Measurements from ENCODE around the gene IFT81. TPM values are rescaled to one million over a fixed set of nuclear protein-coding genes. Genes with fewer than 3 reads are reported as not detected.

IFT81 gene
- polyA plus RNA-seq, 3 donors, result 0.39 to 0.97 (median 0.47) TPM

DNA sequence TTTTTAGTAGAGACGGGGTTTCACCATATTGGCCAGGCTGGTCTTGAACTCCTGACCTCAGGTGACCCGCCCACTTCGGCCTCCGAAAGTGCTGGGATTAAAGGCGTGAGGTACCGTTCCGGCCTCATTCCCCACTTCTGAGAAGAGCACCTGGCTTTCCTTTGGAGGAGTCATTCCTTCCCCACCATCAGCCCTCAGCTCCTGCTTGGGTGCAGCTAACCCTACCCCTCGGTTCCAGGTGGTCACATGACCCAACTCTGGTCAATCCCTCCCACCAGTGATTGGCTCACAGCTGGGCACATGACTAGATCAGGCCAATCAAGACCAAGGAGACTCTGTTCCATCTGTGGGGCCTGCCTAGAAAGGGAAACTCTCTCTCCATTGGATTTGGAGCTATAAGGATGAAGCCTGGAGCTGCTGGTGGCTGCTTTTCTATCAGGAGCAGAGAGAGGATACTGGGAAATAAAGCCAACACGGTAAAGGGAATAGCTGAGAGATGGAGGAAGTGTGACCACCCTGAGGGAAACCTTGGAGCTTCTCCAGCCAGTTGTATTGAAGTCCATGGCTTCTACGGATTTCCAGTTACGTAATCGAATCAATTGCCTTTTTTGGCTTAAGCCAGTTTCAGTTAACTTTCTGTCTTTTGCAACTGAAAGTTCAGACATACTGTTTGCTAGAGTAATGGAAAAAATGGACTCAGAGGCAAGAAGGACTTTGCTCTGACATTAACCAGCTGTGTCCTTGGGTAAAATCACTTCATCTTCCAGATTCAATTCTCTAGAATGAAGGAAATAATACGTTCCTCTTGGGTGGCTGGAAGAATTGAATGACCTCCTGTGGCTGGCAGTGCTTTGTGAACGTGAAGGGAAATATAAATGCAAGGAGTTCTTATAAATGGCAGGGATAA is 19.7 kb upstream of the IFT81 start:
- intact Hi-C loops (cut with micrococcal nuclease), result loop anchor here (5.0 to 10.0 kb wide), 4 partner anchors 140 to 328 kb away; no protein-coding TSS in a partner anchor
- peak overlapping the region in 1 of 2 donors; percentile 17 for H3K27ac ChIP-seq (ENCODE audit: low read depth in 1 of 2, low read length in 2 of 2)
- H3K4me1 ChIP-seq (ENCODE audit: control insufficient read depth in 1 of 2, insufficient read depth in 2 of 2, low read length in 2 of 2), result peaks cover 42 to 47% of the 10 kb centered on the region in 2 donors
- no peak for DNase-seq
- no peak overlapping the region for H3K9ac ChIP-seq (ENCODE audit: insufficient read depth, low read length, poor library complexity, severe bottlenecking)
- peak overlapping the region in 1 of 3 experiments; percentile 21 for H3K4me3 ChIP-seq (replicated peaks in 1 of 3; ENCODE audit: low read depth in 2 of 3, low read length in 3 of 3)
- H3K36me3 ChIP-seq (replicated peaks in 1 of 2; ENCODE audit: control insufficient read depth in 1 of 2, insufficient read depth in 2 of 2, low read length in 2 of 2), result no peaks in the 10 kb centered on the region
- H3K9me3 Mint-ChIP-seq, result peaks cover 0 to 3% (median 0%) of the 10 kb centered on the region in 7 donors
- H3K27ac Mint-ChIP-seq, result peak overlapping the region in 4 of 7 donors; percentile 0 to 66 (median 42)
- no peaks in the 10 kb centered on the region for H4K20me1 ChIP-seq (ENCODE audit: insufficient read depth, low read length)
- H3K27me3 ChIP-seq (ENCODE audit: control insufficient read depth in 2 of 2, insufficient read depth in 2 of 2, low read length in 2 of 2), result no peaks in the 10 kb centered on the region
- 71% methylated on average over 11 of the region's 14 CpGs for WGBS (ENCODE audit: insufficient coverage)
- H3K4me2 ChIP-seq (replicated peaks; ENCODE audit: extremely low read depth, low read length, poor library complexity, severe bottlenecking), result peak overlapping the region; percentile 40
- H3K4me1 Mint-ChIP-seq, result peaks cover 44% of the 10 kb centered on the region
- peak overlapping the region; percentile 62 for H2AFZ ChIP-seq (ENCODE audit: insufficient read depth, low read depth, low read length, poor library complexity, severe bottlenecking)
- no peaks in the 10 kb centered on the region for H3K9me3 ChIP-seq (replicated peaks in 1 of 2; ENCODE audit: control insufficient read depth in 1 of 2, insufficient read depth in 1 of 2, low read length in 2 of 2)
- TF ChIP-seq, protein P1, sequence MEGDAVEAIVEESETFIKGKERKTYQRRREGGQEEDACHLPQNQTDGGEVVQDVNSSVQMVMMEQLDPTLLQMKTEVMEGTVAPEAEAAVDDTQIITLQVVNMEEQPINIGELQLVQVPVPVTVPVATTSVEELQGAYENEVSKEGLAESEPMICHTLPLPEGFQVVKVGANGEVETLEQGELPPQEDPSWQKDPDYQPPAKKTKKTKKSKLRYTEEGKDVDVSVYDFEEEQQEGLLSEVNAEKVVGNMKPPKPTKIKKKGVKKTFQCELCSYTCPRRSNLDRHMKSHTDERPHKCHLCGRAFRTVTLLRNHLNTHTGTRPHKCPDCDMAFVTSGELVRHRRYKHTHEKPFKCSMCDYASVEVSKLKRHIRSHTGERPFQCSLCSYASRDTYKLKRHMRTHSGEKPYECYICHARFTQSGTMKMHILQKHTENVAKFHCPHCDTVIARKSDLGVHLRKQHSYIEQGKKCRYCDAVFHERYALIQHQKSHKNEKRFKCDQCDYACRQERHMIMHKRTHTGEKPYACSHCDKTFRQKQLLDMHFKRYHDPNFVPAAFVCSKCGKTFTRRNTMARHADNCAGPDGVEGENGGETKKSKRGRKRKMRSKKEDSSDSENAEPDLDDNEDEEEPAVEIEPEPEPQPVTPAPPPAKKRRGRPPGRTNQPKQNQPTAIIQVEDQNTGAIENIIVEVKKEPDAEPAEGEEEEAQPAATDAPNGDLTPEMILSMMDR (IDR thresholded peaks at IDR 0.05), result no peak
- no peaks in the 10 kb centered on the region for H3K79me2 ChIP-seq (ENCODE audit: insufficient read depth, low read length)
- no peaks in the 10 kb centered on the region for H3K36me3 Mint-ChIP-seq
- no peaks in the 10 kb centered on the region for H3K27me3 Mint-ChIP-seq (ENCODE audit: low read depth in 3 of 3)
- no peak overlapping the region for H3K4me3 Mint-ChIP-seq

DNA sequence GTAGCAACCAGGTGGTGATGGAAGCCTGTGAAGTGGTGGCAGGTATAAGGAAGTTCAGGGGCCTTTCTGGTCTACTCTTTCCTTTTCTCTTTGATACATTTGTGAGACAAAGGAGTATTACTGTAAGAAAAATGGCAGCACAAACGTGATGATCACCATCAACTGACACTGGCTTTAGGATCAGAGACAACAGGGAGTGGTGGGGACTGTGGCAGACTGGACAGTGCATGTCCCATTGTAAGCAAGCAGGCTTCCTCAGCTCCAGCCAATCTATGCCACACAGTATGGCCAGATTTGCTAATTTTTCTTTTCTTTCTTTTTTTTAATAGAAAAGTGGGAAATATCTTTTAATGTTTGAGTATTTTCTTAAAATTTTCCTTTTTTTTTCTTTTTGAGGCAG is 19.0 kb upstream of the IFT81 start:
- peaks cover 44% of the 10 kb centered on the region for H3K4me1 Mint-ChIP-seq
- TF ChIP-seq, protein P1 (IDR thresholded peaks at IDR 0.05), result no peak

More for the DNA sequence above, 19.0 kb upstream of the IFT81 start:
- no peaks in the 10 kb centered on the region for H3K36me3 ChIP-seq (replicated peaks in 1 of 2; ENCODE audit: control insufficient read depth in 1 of 2, insufficient read depth in 2 of 2, low read length in 2 of 2)
- Mint-ChIP-seq H3K9me3 (peaks cover 0 to 3% (median 0%) of the 10 kb centered on the region in 7 donors), H3K36me3 (no peaks in the 10 kb centered on the region), H3K4me3 (no peak overlapping the region), H3K27ac (peak overlapping the region in 2 of 7 donors; percentile 0 to 66), H3K27me3 (ENCODE audit: low read depth in 3 of 3) (no peaks in the 10 kb centered on the region)
- H3K9me3 ChIP-seq (replicated peaks in 1 of 2; ENCODE audit: control insufficient read depth in 1 of 2, insufficient read depth in 1 of 2, low read length in 2 of 2), result no peaks in the 10 kb centered on the region
- no peak for DNase-seq
- H2AFZ ChIP-seq (ENCODE audit: insufficient read depth, low read depth, low read length, poor library complexity, severe bottlenecking), result peak overlapping the region; percentile 62
- H3K4me1 ChIP-seq (ENCODE audit: control insufficient read depth in 1 of 2, insufficient read depth in 2 of 2, low read length in 2 of 2), result peaks cover 38 to 45% of the 10 kb centered on the region in 2 donors
- H3K27me3 ChIP-seq (ENCODE audit: control insufficient read depth in 2 of 2, insufficient read depth in 2 of 2, low read length in 2 of 2), result no peaks in the 10 kb centered on the region
- no CpG with 5 or more reads among the region's 1 CpG for WGBS (ENCODE audit: insufficient coverage)
- no peak overlapping the region for H3K27ac ChIP-seq (ENCODE audit: low read depth in 1 of 2, low read length in 2 of 2)
- H3K4me2 ChIP-seq (replicated peaks; ENCODE audit: extremely low read depth, low read length, poor library complexity, severe bottlenecking), result no peak overlapping the region
- H3K9ac ChIP-seq (ENCODE audit: insufficient read depth, low read length, poor library complexity, severe bottlenecking), result no peak overlapping the region
- H3K79me2 ChIP-seq (ENCODE audit: insufficient read depth, low read length), result no peaks in the 10 kb centered on the region
- intact Hi-C loops (cut with micrococcal nuclease), result loop anchor here (10.0 kb wide), 3 partner anchors 140 to 320 kb away; no protein-coding TSS in a partner anchor
- H4K20me1 ChIP-seq (ENCODE audit: insufficient read depth, low read length), result no peaks in the 10 kb centered on the region
- H3K4me3 ChIP-seq (replicated peaks in 1 of 3; ENCODE audit: low read depth in 2 of 3, low read length in 3 of 3), result no peak overlapping the region

Measured in CD14-positive monocyte (primary cell).